OCI-LY7 (cell line): ENCODE measurements around the gene ZYG11B.

ENCODE experiments used
- EZH2phosphoT487 ChIP-seq: fragments of 200-600 bp; sonication (generic); IDR thresholded peaks from 2 replicates; pipeline ENCODE4 v1.6.1; 2018; ENCODE audit warnings: low read depth, borderline replicate concordance, mild to moderate bottlenecking, mixed run types, antibody characterized with exemption, low read length, moderate library complexity, mixed read lengths
- TF ChIP-seq, protein P1 (sequence below): fragments of 200-600 bp; sonication (generic); conservative IDR thresholded peaks from 2 replicates; pipeline ENCODE4 v1.5.1; 2014; ENCODE audit warnings: mild to moderate bottlenecking, antibody characterized with exemption, low read length, moderate library complexity, mixed read lengths

DNA sequence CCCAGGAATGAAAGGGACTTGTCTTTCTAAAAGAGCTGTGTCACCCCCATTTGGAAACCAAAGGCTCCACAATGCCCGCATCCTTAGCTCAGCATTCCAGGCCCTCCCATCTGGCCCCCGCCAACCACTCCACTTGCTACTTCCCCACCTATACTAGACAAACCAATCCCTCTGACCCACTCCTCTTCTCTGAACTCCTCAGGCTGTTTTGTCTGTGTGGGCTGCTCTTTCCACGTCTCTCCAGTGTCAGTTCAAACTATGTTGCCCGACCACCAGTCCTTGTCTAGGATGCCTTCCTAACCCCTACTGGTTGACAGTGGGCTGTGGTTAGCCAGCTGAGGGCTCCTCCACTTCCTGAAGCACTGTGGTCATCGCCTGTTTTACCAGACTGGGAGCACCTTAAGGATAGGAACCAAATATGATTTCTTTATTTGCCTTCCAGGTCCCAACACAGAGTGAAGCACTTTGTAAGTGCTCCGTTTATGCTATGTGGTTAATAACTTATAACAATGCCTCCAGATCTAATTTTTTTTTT is 20.1 kb upstream of the ZYG11B start:
- TF ChIP-seq, protein P1, sequence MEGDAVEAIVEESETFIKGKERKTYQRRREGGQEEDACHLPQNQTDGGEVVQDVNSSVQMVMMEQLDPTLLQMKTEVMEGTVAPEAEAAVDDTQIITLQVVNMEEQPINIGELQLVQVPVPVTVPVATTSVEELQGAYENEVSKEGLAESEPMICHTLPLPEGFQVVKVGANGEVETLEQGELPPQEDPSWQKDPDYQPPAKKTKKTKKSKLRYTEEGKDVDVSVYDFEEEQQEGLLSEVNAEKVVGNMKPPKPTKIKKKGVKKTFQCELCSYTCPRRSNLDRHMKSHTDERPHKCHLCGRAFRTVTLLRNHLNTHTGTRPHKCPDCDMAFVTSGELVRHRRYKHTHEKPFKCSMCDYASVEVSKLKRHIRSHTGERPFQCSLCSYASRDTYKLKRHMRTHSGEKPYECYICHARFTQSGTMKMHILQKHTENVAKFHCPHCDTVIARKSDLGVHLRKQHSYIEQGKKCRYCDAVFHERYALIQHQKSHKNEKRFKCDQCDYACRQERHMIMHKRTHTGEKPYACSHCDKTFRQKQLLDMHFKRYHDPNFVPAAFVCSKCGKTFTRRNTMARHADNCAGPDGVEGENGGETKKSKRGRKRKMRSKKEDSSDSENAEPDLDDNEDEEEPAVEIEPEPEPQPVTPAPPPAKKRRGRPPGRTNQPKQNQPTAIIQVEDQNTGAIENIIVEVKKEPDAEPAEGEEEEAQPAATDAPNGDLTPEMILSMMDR: no peak
- no peak for TF ChIP-seq EZH2phosphoT487
